OCI-LY7 (cell line): ENCODE measurements around the gene ZNF506. TPM values are rescaled to one million over a fixed set of nuclear protein-coding genes. Genes with fewer than 3 reads are reported as not detected.

Experiments
- BruUV-seq: library from RNA; stranded (reverse); fragments of 400-500 nt; replicated peaks from 2 replicates; lab custom pipeline; 2021; lab: Mats Ljungman, UMichigan
- CTCF ChIA-PET: fragments of 300-600 bp; sonication (Branson Sonifier 250); formaldehyde crosslinking; loops from one replicate; lab custom pipeline; 2022; ENCODE audit warnings: antibody characterized with exemption; ENCODE audit not compliant: unreplicated experiment; lab: Charles Lee
- POLR2A ChIA-PET: fragments of 300-600 bp; sonication (Branson Sonifier 250); formaldehyde crosslinking; loops from one replicate; lab custom pipeline; 2022; ENCODE audit warnings: antibody characterized with exemption; lab: Charles Lee
- DNase-seq: peaks from one replicate; pipeline ENCODE4 v3.0.0-alpha.2; 2015; ENCODE audit warnings: low spot score
- H2AFZ ChIP-seq: fragments of 200-600 bp; sonication (generic), shearing (Covaris generic); 2 replicates; pipeline ENCODE4 v1.6.1; 2014; ENCODE audit warnings: mild to moderate bottlenecking, antibody characterized with exemption, low read length, moderate library complexity
- H3K27ac ChIP-seq: fragments of 200-600 bp; sonication (generic); 2 replicates; pipeline ENCODE4 v1.5.1; 2014; ENCODE audit warnings: mixed run types, low read depth, mild to moderate bottlenecking, moderate library complexity, low read length, inconsistent platforms; ENCODE audit not compliant: poor library complexity, severe bottlenecking
- H3K36me3 ChIP-seq: fragments of 200-600 bp; sonication (generic); 2 replicates; pipeline ENCODE4 v1.6.1; 2014; ENCODE audit warnings: mild to moderate bottlenecking, antibody characterized with exemption, low read length, moderate library complexity, mixed read lengths; ENCODE audit not compliant: insufficient read depth
- H3K4me1 ChIP-seq: fragments of 200-600 bp; sonication (generic); 2 replicates; pipeline ENCODE4 v1.5.1; 2014; ENCODE audit warnings: mild to moderate bottlenecking, low read length; ENCODE audit not compliant: insufficient read depth, poor library complexity, severe bottlenecking
- H3K4me2 ChIP-seq: fragments of 200-600 bp; sonication (generic); 2 replicates; pipeline ENCODE4 v1.6.1; 2014; ENCODE audit warnings: mild to moderate bottlenecking, low read length
- H3K4me3 ChIP-seq: fragments of 200-600 bp; sonication (generic); 2 replicates; pipeline ENCODE4 v1.5.1; 2014; ENCODE audit warnings: mild to moderate bottlenecking, low read depth, low read length; ENCODE audit not compliant: poor library complexity, severe bottlenecking
- H3K79me2 ChIP-seq: fragments of 200-600 bp; sonication (generic); 2 replicates; pipeline ENCODE4 v1.6.1; 2016; ENCODE audit warnings: low read depth, mild to moderate bottlenecking, low read length, moderate library complexity, mixed read lengths; ENCODE audit not compliant: insufficient read depth
- H3K9me2 ChIP-seq: fragments of 200-600 bp; sonication (generic); 2 replicates; pipeline ENCODE4 v1.6.1; 2016; ENCODE audit warnings: mild to moderate bottlenecking, low read length, mixed read lengths; ENCODE audit not compliant: insufficient read depth
- H3K9me3 ChIP-seq: fragments of 200-600 bp; sonication (generic); 2 replicates; pipeline ENCODE4 v1.6.1; 2014; ENCODE audit warnings: mild to moderate bottlenecking, mixed run types, low read length, mixed read lengths
- H4K20me1 ChIP-seq: fragments of 200-600 bp; sonication (generic); 2 replicates; pipeline ENCODE4 v1.6.1; 2014; ENCODE audit warnings: mild to moderate bottlenecking, antibody characterized with exemption, low read length, moderate library complexity, mixed read lengths; ENCODE audit not compliant: insufficient read depth
- EZH2phosphoT487 ChIP-seq: fragments of 200-600 bp; sonication (generic); IDR thresholded peaks from 2 replicates; pipeline ENCODE4 v1.6.1; 2018; ENCODE audit warnings: low read depth, borderline replicate concordance, mild to moderate bottlenecking, mixed run types, antibody characterized with exemption, low read length, moderate library complexity, mixed read lengths
- intact Hi-C: fragments of 100-400 bp; cut with micrococcal nuclease; formaldehyde crosslinking; loops from one replicate; pipeline ENCODE4 v1.10.0; 2022; ENCODE audit not compliant: unreplicated experiment
- total RNA-seq, 2 experiments: library from RNA; depleted of rRNA in 1 of 2; stranded (reverse); fragments of >200 nt in 1 of 2; shearing (Covaris generic) in 1 of 2; gene quantifications; 2 replicates each; pipeline ENCODE4 v1.2.3, GENCODE V29; 2014 to 2022
- TF ChIP-seq, protein P1 (sequence below): fragments of 200-600 bp; sonication (generic); conservative IDR thresholded peaks from 2 replicates; pipeline ENCODE4 v1.5.1; 2014; ENCODE audit warnings: mild to moderate bottlenecking, antibody characterized with exemption, low read length, moderate library complexity, mixed read lengths

The ZNF506 gene
- total RNA-seq, 2 experiments from 2014 or later = 29.7 to 36.4 TPM

DNA sequence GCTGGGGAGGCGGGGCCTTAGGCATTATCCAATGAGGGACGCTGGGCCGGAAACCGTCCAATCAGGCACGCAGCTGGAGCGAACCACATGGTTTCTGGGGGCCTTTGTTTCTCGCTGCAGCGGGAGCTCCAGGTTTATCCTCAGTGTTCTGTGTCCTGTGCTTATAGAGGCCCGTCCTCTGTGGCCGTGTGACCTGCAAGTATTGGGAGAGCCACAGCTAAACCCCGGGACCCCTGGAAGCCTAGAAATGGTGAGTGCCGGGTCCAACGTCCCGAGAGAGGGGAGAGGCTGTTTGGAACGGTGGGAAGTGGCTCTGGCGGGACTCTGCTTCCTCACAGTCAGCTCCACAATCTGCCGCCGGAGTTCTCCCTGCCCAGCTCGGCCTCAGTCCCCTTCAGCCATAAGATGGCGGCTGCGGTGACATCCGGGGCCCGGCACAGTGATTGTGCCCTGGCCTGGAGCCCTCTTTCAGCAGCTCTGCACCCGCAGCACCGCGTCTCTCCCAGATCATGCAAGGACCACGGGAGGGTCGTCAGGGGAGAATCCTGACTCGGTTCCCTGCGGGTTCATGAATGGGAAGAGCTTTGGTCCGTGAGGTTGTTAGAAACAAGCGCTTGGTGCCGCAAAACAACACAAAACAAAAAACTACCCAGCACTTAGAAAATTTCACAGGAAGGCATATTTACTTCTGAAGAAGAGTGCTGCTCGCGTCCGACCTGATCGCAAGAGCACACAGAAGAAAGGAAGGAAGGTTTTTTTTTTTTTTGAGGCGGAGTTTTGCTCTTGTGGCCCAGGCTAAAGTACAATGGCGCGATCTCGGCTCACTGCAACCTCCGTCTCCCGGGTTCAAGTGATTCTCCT, 44.4 kb upstream of the ZNF506 start, which contains the start of gene ZNF253:
TSS of gene ZNF253 (plus strand) at position 133 of the 861 bp plus-strand sequence. CDS start at position 248, 115 bp downstream.
- H3K36me3 ChIP-seq = peaks cover 38% of the 10 kb centered on the region
- intact Hi-C loops = loop anchor here (1.0 to 5.0 kb wide), 3 partner anchors 36 to 203 kb away; partner anchors contain the start of genes ATP13A1, ZNF506 and ZNF93
- CTCF ChIA-PET = no interaction called here
- peak; percentile 98 for DNase-seq
- H3K9me3 ChIP-seq = peaks cover 25% of the 10 kb centered on the region
- TSS peak; percentile 100 for BruUV-seq
- H3K79me2 ChIP-seq = peaks cover 50% of the 10 kb centered on the region
- H3K9me2 ChIP-seq = no peaks in the 10 kb centered on the region
- POLR2A ChIA-PET = interaction anchor here (0.6 to 5.1 kb wide), 11 partner anchors 16 to 425 kb away, joined by 3 to 24 read pairs (median 4); partner anchors contain the start of genes ZNF506 and ZNF93
- peak within 1 kb of the TSS; percentile 66 for H2AFZ ChIP-seq
- H3K4me3 ChIP-seq = peak within 1 kb of the TSS; percentile 93
- peak within 1 kb of the TSS; percentile 80 for H3K4me2 ChIP-seq
- no peaks in the 10 kb centered on the region for H4K20me1 ChIP-seq
- TF ChIP-seq EZH2phosphoT487 = no peak
- TF ChIP-seq, protein P1, sequence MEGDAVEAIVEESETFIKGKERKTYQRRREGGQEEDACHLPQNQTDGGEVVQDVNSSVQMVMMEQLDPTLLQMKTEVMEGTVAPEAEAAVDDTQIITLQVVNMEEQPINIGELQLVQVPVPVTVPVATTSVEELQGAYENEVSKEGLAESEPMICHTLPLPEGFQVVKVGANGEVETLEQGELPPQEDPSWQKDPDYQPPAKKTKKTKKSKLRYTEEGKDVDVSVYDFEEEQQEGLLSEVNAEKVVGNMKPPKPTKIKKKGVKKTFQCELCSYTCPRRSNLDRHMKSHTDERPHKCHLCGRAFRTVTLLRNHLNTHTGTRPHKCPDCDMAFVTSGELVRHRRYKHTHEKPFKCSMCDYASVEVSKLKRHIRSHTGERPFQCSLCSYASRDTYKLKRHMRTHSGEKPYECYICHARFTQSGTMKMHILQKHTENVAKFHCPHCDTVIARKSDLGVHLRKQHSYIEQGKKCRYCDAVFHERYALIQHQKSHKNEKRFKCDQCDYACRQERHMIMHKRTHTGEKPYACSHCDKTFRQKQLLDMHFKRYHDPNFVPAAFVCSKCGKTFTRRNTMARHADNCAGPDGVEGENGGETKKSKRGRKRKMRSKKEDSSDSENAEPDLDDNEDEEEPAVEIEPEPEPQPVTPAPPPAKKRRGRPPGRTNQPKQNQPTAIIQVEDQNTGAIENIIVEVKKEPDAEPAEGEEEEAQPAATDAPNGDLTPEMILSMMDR = no peak
- H3K4me1 ChIP-seq = peaks cover 20% of the 10 kb centered on the region
- H3K27ac ChIP-seq = peak within 1 kb of the TSS; percentile 89

DNA sequence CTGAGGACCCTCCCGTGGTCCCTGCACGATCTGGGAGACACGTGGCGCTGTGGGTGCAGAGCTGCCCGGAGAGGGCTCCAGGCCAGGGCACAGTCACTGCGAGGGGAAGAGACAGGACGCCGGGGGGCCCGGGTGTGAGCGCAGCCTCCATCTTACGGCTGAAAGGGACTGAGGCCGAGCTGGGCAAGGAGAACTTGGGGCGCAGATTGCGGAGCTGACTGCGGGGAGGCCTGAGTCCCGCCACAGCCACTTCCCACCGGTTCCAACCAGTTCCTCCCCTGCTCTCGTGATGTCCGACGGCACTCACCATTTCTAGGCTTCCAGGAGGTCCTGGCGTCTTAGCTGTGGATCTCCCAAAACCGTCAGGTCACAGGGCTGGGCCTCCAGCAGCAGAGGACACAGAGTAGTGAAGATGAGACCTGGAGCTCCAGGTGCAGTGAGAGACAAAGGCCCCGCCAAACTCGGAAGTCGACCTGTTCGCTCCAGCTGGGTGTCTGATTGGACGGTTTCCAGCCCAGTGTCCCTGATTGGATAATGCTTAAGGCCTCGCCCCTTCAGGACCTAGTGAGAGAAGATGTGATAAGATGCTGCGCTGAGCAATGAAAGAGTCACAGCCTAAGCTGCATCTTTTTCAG, 39.3 kb upstream of the ZNF506 start:
- intact Hi-C loops = no loop called here
- CTCF ChIA-PET = no interaction called here
- peaks cover 4% of the 10 kb centered on the region for H3K4me1 ChIP-seq
- H3K27ac ChIP-seq = no peak overlapping the region
- H3K9me2 ChIP-seq = no peaks in the 10 kb centered on the region
- H3K79me2 ChIP-seq = no peaks in the 10 kb centered on the region
- H4K20me1 ChIP-seq = no peaks in the 10 kb centered on the region
- no peak overlapping the region for H2AFZ ChIP-seq
- no peak for DNase-seq
- no peak overlapping the region for H3K4me3 ChIP-seq
- H3K4me2 ChIP-seq = no peak overlapping the region
- 0 out of 2 replicates have a peak, but pooled peaks cover under 1% of the 10 kb centered on the region for H3K9me3 ChIP-seq
- BruUV-seq = no TSS peak
- TF ChIP-seq EZH2phosphoT487 = no peak
- TF ChIP-seq, protein P1 = no peak
- no peaks in the 10 kb centered on the region for H3K36me3 ChIP-seq
- POLR2A ChIA-PET = interaction anchor here (1.1 to 1.2 kb wide), 2 partner anchors 8 to 39 kb away, joined by 3 to 5 read pairs; partner anchors contain the start of gene ZNF506
